Kidney (tissue), 14 donors: ENCODE results near the gene RGS10. TPM values are rescaled to one million over a fixed set of nuclear protein-coding genes. Genes with fewer than 3 reads are reported as not detected.

Experiments used
- DNase-seq, 5 donors: peaks; one replicate each; pipeline ENCODE4 v3.0.0-alpha.2; 2013 to 2020
- FAIRE-seq: peaks from 2 replicates; lab custom pipeline; 2012; peaks lifted over from hg19 to GRCh38; lab: Jason Lieb, UNC
- H3K27ac ChIP-seq, 2 donors: one replicate each; pipeline ENCODE4 v1.7.0; 2013; ENCODE audit warnings: low read depth in 2 of 2, low read length in 2 of 2, inconsistent platforms in 1 of 2
- H3K27me3 ChIP-seq: one replicate; pipeline ENCODE4 v1.7.1; 2013; ENCODE audit warnings: low read length, inconsistent platforms; ENCODE audit not compliant: control insufficient read depth, insufficient read depth
- H3K36me3 ChIP-seq, 3 donors: one replicate each; pipeline versions ENCODE4 v1.7.0 to v1.7.1; 2013; ENCODE audit warnings: low read length in 3 of 3, control low read depth in 1 of 3, inconsistent platforms in 1 of 3; ENCODE audit not compliant: insufficient read depth in 3 of 3, control insufficient read depth in 2 of 3
- H3K4me1 ChIP-seq, 3 donors: one replicate each; pipeline versions ENCODE4 v1.7.0 to v1.7.1; 2013; ENCODE audit warnings: low read length in 3 of 3, inconsistent platforms in 1 of 3, low read depth in 1 of 3; ENCODE audit not compliant: control insufficient read depth in 2 of 3, insufficient read depth in 2 of 3
- H3K4me3 ChIP-seq, 3 donors: one replicate each; pipeline versions ENCODE4 v1.7.0 to v1.8.1; 2013; ENCODE audit warnings: low read length in 3 of 3, control low read depth in 1 of 3, inconsistent platforms in 1 of 3
- H3K9ac ChIP-seq, 3 donors: one replicate each; pipeline versions ENCODE4 v1.7.0 to v1.7.1; 2013; ENCODE audit warnings: low read length in 3 of 3, control low read depth in 1 of 3, inconsistent platforms in 1 of 3
- H3K9me3 ChIP-seq, 3 donors: one replicate each; pipeline versions ENCODE4 v1.7.0 to v1.7.1; 2013; ENCODE audit warnings: low read length in 3 of 3, control low read depth in 1 of 3, inconsistent platforms in 1 of 3; ENCODE audit not compliant: control insufficient read depth in 2 of 3, insufficient read depth in 1 of 3
- intact Hi-C: fragments of 100-400 bp; cut with DNase I; formaldehyde crosslinking; loops from one replicate; pipeline ENCODE4 v1.11.1; 2022
- polyA plus RNA-seq: library from polyadenylated mRNA; stranded (reverse); fragments of 350-450 nt; fragmentation: Illumina TruSeq; extraction: RNeasy Lipid Tissue Mini Kit (QIAGEN cat#74804); gene quantifications from one replicate; pipeline ENCODE4 v1.2.3, GENCODE V29; 2014; ENCODE audit warnings: low read depth, low replicate concordance; ENCODE audit not compliant: insufficient read depth
- total RNA-seq: library from RNA; stranded (reverse); fragmentation: NEBNext Ultra II Directional; extraction: Animal tissue kit (Norgen Biotek cat#: 25700); gene quantifications from one replicate; pipeline ENCODE4 v1.2.1, GENCODE V29; 2021
- TF ChIP-seq, protein P1 (sequence below): IDR thresholded peaks from 3 replicates; pipeline ENCODE4 v1.5.1; 2012; ENCODE audit warnings: mild to moderate bottlenecking, moderate library complexity, borderline replicate concordance; ENCODE audit not compliant: insufficient read depth; ENCODE audit errors: extremely low read depth
- donor health status: control.
- donor health status: control.
- donor health status: control.
- donor health status: control.
- donor health status: control.
- donor health status: DM: yes; HTN: yes; CAD: no.
- donor health status: Normal renal cell carcinoma (clear cell type).

The RGS10 gene
- total and polyA plus RNA-seq, 2 donors from 2014 or later = 19.9 to 25.4 TPM

DNA sequence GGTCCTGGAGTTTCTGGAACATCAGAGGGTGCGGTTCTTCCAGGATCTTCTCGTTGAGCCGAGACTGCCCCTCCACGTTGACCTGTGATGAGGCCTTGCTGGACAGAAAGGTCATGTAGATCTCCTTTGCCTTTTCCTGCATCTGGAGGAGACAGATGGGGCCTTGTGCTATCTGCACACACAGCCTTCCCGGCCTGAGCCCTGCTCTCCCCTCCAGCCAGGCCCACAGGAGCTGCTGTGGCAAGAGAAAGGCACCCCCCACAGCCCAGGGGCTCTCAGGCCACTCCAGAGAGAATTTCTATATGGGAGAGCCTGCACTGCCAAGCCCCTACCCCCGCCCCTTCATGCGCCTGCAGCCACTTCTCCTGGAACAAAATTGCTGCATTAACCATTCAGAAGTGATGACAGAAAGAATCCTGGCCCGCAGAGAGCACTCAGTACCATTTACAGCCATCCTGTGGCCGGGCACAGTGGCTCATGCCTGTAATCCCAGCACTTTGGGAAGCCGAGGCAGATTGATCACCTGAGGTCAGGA is 26.9 kb downstream of the RGS10 start:
- H3K27me3 ChIP-seq = no peaks in the 10 kb centered on the region
- H3K4me3 ChIP-seq = no peak overlapping the region
- H3K9ac ChIP-seq = no peak overlapping the region
- TF ChIP-seq, protein P1, sequence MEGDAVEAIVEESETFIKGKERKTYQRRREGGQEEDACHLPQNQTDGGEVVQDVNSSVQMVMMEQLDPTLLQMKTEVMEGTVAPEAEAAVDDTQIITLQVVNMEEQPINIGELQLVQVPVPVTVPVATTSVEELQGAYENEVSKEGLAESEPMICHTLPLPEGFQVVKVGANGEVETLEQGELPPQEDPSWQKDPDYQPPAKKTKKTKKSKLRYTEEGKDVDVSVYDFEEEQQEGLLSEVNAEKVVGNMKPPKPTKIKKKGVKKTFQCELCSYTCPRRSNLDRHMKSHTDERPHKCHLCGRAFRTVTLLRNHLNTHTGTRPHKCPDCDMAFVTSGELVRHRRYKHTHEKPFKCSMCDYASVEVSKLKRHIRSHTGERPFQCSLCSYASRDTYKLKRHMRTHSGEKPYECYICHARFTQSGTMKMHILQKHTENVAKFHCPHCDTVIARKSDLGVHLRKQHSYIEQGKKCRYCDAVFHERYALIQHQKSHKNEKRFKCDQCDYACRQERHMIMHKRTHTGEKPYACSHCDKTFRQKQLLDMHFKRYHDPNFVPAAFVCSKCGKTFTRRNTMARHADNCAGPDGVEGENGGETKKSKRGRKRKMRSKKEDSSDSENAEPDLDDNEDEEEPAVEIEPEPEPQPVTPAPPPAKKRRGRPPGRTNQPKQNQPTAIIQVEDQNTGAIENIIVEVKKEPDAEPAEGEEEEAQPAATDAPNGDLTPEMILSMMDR = no peak
- H3K27ac ChIP-seq = no peak overlapping the region
- no peak for FAIRE-seq
- no peaks in the 10 kb centered on the region for H3K9me3 ChIP-seq
- H3K36me3 ChIP-seq = no peaks in the 10 kb centered on the region
- H3K4me1 ChIP-seq = no peaks in the 10 kb centered on the region
- intact Hi-C loops = no loop called here
- DNase-seq = no peak

DNA sequence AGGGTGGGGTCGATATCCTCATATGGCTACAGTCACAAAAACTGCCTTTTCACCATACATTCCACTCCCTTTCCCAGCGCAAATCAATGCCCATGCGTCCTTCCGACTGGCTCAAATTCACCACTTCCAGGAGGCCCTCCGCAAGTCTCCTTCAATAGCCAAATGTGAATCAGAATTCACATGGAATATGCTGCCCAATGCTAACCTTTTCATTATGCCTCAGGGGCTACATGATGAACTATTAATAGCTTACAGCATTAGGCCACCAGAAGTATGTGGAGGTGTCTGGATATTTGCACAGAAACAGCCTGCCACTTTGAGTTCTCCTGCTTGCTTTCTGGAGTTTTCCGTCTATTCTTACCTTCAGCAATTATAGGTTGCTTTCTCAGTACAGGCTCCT is 27.7 kb downstream of the RGS10 start:
- Histone ChIP-seq H3K36me3 (no peaks in the 10 kb centered on the region), H3K4me1 (no peaks in the 10 kb centered on the region), H3K27me3 (no peaks in the 10 kb centered on the region), H3K9me3 (no peaks in the 10 kb centered on the region), H3K27ac (no peak overlapping the region), H3K4me3 (no peak overlapping the region), H3K9ac (no peak overlapping the region)
- TF ChIP-seq, protein P1 = no peak
- intact Hi-C loops = no loop called here
- DNase-seq (no peak), FAIRE-seq (no peak)

DNA sequence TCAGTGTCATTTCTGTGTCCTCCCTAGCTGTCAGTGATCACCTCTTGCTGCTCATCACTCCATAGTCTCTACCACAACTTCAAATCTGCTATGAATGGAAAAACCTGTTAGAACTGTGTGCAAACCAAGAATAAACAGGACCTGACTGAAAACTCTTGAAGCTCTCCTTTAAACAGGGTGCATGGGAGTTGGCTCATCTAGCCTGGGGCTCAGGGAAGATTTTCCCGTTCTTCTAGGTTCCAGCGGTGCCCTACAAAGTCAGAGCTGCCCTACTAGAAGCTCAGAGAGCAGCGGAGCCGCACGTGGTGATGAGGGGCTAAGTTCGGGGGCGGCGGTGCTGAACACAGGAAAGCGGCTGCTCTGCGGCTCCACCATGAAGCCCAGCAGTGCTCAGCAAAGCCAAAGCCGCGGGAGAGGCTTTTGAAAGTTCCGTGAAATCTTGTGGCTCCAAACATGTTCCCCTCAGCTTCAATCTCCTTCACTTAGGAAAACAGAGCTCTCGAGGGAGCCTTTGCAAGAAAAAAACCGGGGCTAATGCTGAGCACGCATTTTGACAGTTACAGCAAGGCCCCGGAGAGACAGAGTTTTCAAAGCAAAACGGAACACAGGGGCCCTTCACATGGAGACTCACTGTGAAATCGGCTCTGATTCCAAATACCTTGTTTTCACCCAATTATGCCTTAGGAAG is 30.5 kb downstream of the RGS10 start:
- H3K4me1 ChIP-seq = no peaks in the 10 kb centered on the region
- DNase-seq (no peak), FAIRE-seq (no peak)
- no peaks in the 10 kb centered on the region for H3K36me3 ChIP-seq
- no peaks in the 10 kb centered on the region for H3K9me3 ChIP-seq
- intact Hi-C loops = no loop called here
- TF ChIP-seq, protein P1 = no peak
- no peak overlapping the region for H3K4me3 ChIP-seq
- no peaks in the 10 kb centered on the region for H3K27me3 ChIP-seq
- no peak overlapping the region for H3K9ac ChIP-seq
- H3K27ac ChIP-seq = no peak overlapping the region
